Stomach (tissue), 4 donors: ENCODE results near the gene POM121L2.

Experiments used
- POLR2A ChIP-seq, 4 donors: fragments of 450-650 bp; IDR thresholded peaks; one replicate each; pipeline ENCODE4 v1.6.1; 2016; ENCODE audit warnings: antibody characterized with exemption in 4 of 4, control low read depth in 2 of 4, mild to moderate bottlenecking in 1 of 4, moderate library complexity in 1 of 4
- POLR2AphosphoS5 ChIP-seq, 3 donors: sonication (generic); formaldehyde crosslinking; IDR thresholded peaks; one replicate each; pipeline ENCODE4 v1.6.1; 2016; ENCODE audit warnings: antibody characterized with exemption in 3 of 3

DNA sequence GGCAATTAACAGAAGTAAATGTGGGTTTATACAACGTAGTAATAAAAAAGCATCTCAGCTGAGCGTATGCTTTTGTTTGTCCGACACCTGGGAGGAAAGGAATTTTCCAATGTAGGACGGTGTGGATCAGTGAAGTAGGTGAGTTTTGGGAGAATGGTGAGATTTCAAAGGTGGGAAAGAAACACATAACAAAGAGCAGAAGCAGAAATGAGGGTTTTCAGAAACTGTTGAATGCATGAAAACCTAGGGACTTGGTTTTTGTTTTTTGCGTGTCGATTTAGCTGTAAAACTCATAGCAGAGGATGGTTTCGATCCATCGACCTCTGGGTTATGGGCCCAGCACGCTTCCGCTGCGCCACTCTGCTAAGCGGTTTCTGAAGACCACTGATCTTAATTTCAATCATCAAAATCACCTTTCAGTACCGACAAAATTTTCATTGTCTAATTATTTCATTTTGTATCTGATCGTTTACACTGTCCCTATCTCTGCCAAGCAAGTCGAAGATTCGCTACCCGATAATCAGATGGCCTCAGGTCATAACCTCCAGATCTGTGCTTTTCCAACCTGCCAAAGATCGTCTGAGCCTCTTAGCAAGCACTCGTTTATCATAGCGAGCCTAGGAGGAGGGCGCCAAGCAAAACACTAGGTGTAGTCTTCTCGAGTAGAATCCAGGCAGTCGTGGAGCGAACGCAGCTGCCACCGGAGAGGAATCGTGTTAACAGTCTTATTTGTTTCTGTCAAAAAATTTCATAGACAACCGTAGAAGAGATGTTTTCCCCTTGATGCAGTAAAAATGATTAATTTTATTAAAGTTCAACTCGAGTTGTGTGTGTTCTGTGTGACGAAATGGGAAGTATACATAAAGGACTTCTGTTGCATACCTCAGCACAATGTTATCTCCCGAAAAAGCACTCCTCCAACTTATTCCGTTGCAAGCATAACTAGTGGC is 20.9 kb upstream of the POM121L2 start:
- no peak for TF ChIP-seq POLR2A (IDR thresholded peaks at IDR 0.05)
- no peak for TF ChIP-seq POLR2AphosphoS5 (IDR thresholded peaks at IDR 0.05)
